HFFc6 (cell line): ENCODE measurements around the gene RNF213. TPM values are rescaled to one million over a fixed set of nuclear protein-coding genes. Genes with fewer than 3 reads are reported as not detected.

ENCODE experiments used
- DNase-seq: peaks from one replicate; pipeline ENCODE4 v3.0.0-alpha.2; 2018
- H3K27ac Mint-ChIP-seq: 2 replicates; pipeline ENCODE4 v1.8.0; 2020; ENCODE audit warnings: mild to moderate bottlenecking, mixed read lengths
- H3K27me3 Mint-ChIP-seq: 2 replicates; pipeline ENCODE4 v1.8.0; 2021; ENCODE audit warnings: mild to moderate bottlenecking, moderate library complexity, mixed read lengths; ENCODE audit not compliant: insufficient read depth
- H3K36me3 Mint-ChIP-seq: 2 replicates; pipeline ENCODE4 v1.8.0; 2021; ENCODE audit warnings: low read depth, mixed read lengths
- H3K4me1 Mint-ChIP-seq: 2 replicates; pipeline ENCODE4 v1.8.0; 2020; ENCODE audit warnings: low read depth, mixed read lengths
- H3K4me3 Mint-ChIP-seq: 2 replicates; pipeline ENCODE4 v1.8.0; 2020; ENCODE audit warnings: mild to moderate bottlenecking, moderate library complexity, mixed read lengths
- H3K9me3 Mint-ChIP-seq: 2 replicates; pipeline ENCODE4 v1.8.0; 2020; ENCODE audit warnings: mild to moderate bottlenecking, mixed read lengths
- total RNA-seq, 6 experiments: library from RNA; stranded (reverse); fragmentation: NEBNext Ultra II Directional; extraction: Animal tissue kit (Norgen Biotek cat#: 25700); gene quantifications; 2 replicates in 1 of 6; 3 replicates in 5 of 6; pipeline ENCODE4 v1.2.3, GENCODE V29; 2021
- TF ChIP-seq, protein P1 (sequence below): fragments of 200-600 bp; sonication (generic); IDR thresholded peaks from 2 replicates; pipeline ENCODE4 v1.5.0; 2021; ENCODE audit warnings: antibody characterized with exemption, mild to moderate bottlenecking

RNF213 gene
- total RNA-seq, 6 experiments from 2014 or later, result 42.0 to 51.6 (median 48.3) TPM

DNA sequence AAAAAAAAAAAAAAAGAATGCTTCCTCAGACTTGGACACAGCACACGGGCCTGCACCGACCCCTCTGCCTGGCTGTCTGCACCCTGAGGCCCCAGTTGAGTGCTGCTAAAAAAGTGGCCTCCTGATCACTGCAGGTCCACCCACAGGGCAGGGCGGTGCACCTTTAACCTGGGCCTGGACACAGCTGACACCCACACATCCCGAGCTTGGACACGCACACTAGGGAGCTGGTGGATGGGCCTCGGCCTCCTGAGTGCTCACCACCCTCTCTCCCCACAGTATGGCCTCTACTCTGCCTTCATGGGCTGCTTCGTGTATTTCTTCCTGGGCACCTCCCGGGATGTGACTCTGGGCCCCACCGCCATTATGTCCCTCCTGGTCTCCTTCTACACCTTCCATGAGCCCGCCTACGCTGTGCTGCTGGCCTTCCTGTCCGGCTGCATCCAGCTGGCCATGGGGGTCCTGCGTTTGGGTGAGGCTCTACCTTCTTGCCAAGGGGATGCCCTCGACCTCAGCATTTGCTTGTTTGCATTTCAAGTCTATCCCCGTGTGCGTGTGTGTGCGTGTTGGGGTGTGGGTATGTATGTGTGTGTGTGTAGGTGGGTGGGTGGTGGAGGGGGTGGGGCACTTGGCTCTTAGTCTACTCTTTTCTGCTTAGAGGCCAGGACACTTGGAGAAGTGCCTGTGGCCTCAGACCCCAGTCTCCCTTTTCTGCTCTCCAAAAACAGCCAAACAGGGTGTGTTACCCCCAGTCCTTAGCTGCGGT, 38.1 kb upstream of the RNF213 start:
- H3K4me1 Mint-ChIP-seq, result peaks cover 13% of the 10 kb centered on the region
- no peak overlapping the region for H3K27ac Mint-ChIP-seq
- H3K9me3 Mint-ChIP-seq, result no peaks in the 10 kb centered on the region
- TF ChIP-seq, protein P1, sequence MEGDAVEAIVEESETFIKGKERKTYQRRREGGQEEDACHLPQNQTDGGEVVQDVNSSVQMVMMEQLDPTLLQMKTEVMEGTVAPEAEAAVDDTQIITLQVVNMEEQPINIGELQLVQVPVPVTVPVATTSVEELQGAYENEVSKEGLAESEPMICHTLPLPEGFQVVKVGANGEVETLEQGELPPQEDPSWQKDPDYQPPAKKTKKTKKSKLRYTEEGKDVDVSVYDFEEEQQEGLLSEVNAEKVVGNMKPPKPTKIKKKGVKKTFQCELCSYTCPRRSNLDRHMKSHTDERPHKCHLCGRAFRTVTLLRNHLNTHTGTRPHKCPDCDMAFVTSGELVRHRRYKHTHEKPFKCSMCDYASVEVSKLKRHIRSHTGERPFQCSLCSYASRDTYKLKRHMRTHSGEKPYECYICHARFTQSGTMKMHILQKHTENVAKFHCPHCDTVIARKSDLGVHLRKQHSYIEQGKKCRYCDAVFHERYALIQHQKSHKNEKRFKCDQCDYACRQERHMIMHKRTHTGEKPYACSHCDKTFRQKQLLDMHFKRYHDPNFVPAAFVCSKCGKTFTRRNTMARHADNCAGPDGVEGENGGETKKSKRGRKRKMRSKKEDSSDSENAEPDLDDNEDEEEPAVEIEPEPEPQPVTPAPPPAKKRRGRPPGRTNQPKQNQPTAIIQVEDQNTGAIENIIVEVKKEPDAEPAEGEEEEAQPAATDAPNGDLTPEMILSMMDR, result no peak
- no peak overlapping the region for H3K4me3 Mint-ChIP-seq
- peaks cover 2% of the 10 kb centered on the region; the same call in 1 of the 2 replicates for H3K36me3 Mint-ChIP-seq
- DNase-seq, result no peak
- H3K27me3 Mint-ChIP-seq, result no peaks in the 10 kb centered on the region; the same call in none of the 2 replicates

DNA sequence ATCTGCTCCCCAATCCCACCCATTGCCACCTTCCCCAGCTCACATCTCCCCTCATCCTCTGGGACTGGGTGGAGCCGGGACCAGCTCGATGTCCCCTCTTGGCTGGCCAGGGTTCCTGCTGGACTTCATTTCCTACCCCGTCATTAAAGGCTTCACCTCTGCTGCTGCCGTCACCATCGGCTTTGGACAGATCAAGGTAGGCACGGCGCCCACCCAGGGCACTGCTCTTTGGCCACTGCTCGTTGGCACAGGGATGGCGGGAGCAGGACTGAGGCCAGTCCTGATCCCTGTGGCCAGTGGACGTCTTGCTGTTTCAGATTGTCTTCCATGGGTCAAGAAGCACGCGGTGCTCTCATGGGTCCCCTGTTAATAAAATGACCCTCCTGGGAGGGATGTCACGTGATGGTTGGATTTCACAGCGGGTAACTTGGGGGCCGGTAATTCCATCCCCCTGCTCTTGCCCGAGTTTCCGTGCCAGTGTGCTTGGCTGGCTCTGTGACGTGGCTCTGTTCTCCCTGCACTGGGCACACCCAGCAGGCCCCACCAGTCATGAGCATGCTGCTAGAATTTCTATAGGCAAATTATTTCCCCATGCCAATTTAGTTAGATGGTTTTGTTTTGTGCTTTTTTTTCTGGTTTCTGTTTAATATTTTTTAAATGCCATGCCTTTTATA, 37.4 kb upstream of the RNF213 start:
- Mint-ChIP-seq H3K4me1 (peaks cover 13% of the 10 kb centered on the region), H3K27me3 (no peaks in the 10 kb centered on the region; the same call in none of the 2 replicates), H3K36me3 (no peaks in the 10 kb centered on the region), H3K4me3 (no peak overlapping the region), H3K27ac (no peak overlapping the region), H3K9me3 (no peaks in the 10 kb centered on the region)
- DNase-seq, result no peak
- TF ChIP-seq, protein P1, result no peak

GRCh38 chr17:80223838-80224497, 36.7 kb upstream of the RNF213 start:
- TF ChIP-seq, protein P1, result no peak
- peaks cover 6% of the 10 kb centered on the region for H3K4me1 Mint-ChIP-seq
- DNase-seq, result no peak
- H3K27me3 Mint-ChIP-seq, result no peaks in the 10 kb centered on the region; the same call in none of the 2 replicates
- H3K9me3 Mint-ChIP-seq, result no peaks in the 10 kb centered on the region
- no peak overlapping the region for H3K4me3 Mint-ChIP-seq
- no peaks in the 10 kb centered on the region; the same call in 1 of the 2 replicates for H3K36me3 Mint-ChIP-seq
- H3K27ac Mint-ChIP-seq, result no peak overlapping the region

DNA sequence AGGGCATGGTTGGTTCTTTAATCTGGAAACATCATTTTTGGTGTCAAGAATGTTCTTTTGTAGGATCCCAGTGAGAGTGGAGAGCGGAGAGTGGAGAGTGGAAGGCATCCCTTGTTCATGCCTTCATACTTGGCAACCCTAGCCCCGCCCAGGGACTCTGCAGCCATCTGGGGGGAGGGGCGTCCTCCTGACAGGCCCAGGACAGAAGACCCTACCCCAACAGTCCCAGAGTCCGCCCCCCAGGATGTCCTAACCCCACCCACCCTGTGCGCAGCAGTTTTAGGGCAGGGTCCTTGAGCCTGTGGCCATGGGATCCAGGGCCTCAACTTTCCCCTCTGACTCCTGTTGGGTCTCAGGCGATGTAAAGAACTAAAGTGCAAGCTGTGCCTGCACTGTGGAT, 36.0 kb upstream of the RNF213 start:
- TF ChIP-seq, protein P1, result no peak
- no peak overlapping the region for H3K27ac Mint-ChIP-seq

DNA sequence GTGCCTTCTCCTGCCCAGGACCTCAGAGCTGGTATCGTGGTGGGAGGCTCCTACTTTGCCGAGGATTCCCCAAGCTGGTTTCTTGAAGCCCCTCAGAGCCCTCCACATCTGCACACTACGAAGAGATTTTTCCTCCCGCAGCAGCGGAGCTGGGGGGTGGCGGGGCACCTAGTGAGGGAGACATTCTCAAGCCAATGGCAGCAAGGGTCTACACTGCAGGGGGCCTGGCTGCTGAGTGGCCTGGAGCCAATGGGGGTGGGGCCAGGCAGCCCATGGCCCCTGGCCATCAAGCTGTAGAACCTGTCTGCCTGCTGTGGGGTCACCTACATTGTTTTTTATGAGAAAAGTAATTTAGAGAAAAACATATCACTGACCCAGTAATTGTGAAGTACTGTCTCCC, 35.4 kb upstream of the RNF213 start:
- TF ChIP-seq, protein P1, result no peak
- Mint-ChIP-seq H3K4me3 (no peak overlapping the region), H3K27ac (no peak overlapping the region), H3K9me3 (no peaks in the 10 kb centered on the region), H3K36me3 (peaks cover 4% of the 10 kb centered on the region; the same call in 1 of the 2 replicates), H3K4me1 (no peaks in the 10 kb centered on the region), H3K27me3 (no peaks in the 10 kb centered on the region; the same call in none of the 2 replicates)
- no peak for DNase-seq

More for the DNA sequence above, 36.0 kb upstream of the RNF213 start:
- Mint-ChIP-seq H3K36me3 (no peaks in the 10 kb centered on the region; the same call in 1 of the 2 replicates), H3K4me1 (no peaks in the 10 kb centered on the region), H3K27me3 (no peaks in the 10 kb centered on the region; the same call in none of the 2 replicates), H3K9me3 (no peaks in the 10 kb centered on the region), H3K4me3 (no peak overlapping the region)
- DNase-seq, result no peak
